Measurements from ENCODE around the gene NRBF2. TPM values are rescaled to one million over a fixed set of nuclear protein-coding genes. Genes with fewer than 3 reads are reported as not detected.

Gene NRBF2
- total and polyA plus RNA-seq, 9 of the 15 experiments (the other 6 are each of a cell fraction or from before 2014, with no cell fraction given): 20.8 to 52.1 (median 30.5) TPM

DNA sequence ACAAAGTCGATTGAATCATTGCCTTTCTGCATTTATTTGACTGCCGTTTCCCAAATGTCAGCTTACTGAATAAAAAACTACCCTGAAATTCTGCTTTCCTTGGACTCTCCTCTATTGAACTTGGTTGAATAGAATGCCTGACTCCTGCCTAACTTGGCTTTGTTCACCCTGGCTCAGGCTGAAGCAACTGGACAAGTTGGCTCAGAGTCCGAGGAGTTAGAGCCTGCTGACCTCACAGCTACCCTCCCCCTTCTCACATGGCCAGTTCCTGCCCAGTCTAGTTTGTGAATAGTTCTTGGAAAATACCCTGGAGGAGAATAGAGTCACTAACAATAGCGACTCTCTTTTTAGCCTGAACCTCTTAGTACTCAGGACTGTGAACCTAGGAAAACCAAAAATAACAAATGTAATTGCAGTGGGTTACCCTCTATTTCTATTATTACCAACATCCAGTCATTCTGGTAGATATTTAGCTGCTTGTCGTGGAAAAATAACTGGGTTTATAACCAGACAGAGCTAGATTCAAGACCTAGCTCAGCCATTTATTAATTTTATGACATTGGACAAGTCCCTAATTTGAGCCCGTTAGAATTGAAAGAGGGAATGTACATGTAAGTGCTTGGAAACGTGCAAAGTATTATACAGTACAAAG is 17.3 kb upstream of the NRBF2 start (continued):
- 0 out of 2 replicates have a peak, but pooled peaks have one; percentile 38 for TF ChIP-seq ZNF79 (CRISPR knock-in tag; IDR thresholded peaks at IDR 0.05; ENCODE audit: low read depth)
- 0 out of 2 replicates have a peak, but pooled peaks have one; percentile 51 for TF ChIP-seq ZNF444 (CRISPR knock-in tag; IDR thresholded peaks at IDR 0.05)
- no peak for TF ChIP-seq MBD2 (IDR thresholded peaks at IDR 0.05; ENCODE audit: borderline replicate concordance, low read depth)
- 0 out of 2 replicates have a peak, but pooled peaks have one; percentile 8 for TF ChIP-seq SMAD3 (CRISPR knock-in tag; conservative IDR thresholded peaks at IDR 0.05)
- TF ChIP-seq NR2F6 (CRISPR knock-in tag; IDR thresholded peaks at IDR 0.05): 0 out of 2 replicates have a peak, but pooled peaks have one; percentile 2
- TF ChIP-seq ZNF766 (CRISPR knock-in tag; conservative IDR thresholded peaks at IDR 0.05): peak; percentile 51; the same call in 1 of the 2 replicates
- no peak for TF ChIP-seq GABPB2 (CRISPR knock-in tag; conservative IDR thresholded peaks at IDR 0.05)
- no peak for TF ChIP-seq HDAC6 (IDR thresholded peaks at IDR 0.05; ENCODE audit: low read depth, low read length)
- TF ChIP-seq POLR2B (IDR thresholded peaks at IDR 0.05; ENCODE audit: low read depth, partially characterized antibody): peak; percentile 47
- TF ChIP-seq BHLHE40 (IDR thresholded peaks at IDR 0.05; ENCODE audit: low read length): peak; percentile 31; the same call in 1 of the 2 replicates
- TF ChIP-seq DMBX1 (CRISPR knock-in tag; IDR thresholded peaks at IDR 0.05; ENCODE audit: borderline replicate concordance): peak; percentile 96
- TF ChIP-seq MEF2D (tag; conservative IDR thresholded peaks at IDR 0.05; ENCODE audit: low read depth): 0 out of 2 replicates have a peak, but pooled peaks have one; percentile 60
- no peak for TF ChIP-seq EWSR1 (IDR thresholded peaks at IDR 0.05; ENCODE audit: borderline replicate concordance, low read depth, partially characterized antibody)
- peak; percentile 62; the same call in 1 of the 2 replicates for TF ChIP-seq JUND (IDR thresholded peaks at IDR 0.05; ENCODE audit: borderline replicate concordance, low read depth, low read length)
- peak; percentile 43; the same call in 1 of the 3 replicates for TF ChIP-seq JUND (tag; IDR thresholded peaks at IDR 0.05; ENCODE audit: borderline replicate concordance, low read depth, low read length)
- TF ChIP-seq EZH2 (IDR thresholded peaks at IDR 0.05; ENCODE audit: borderline replicate concordance, low read depth, low read length): no peak
- TF ChIP-seq PHF21A (IDR thresholded peaks at IDR 0.05; ENCODE audit: borderline replicate concordance, low read depth): no peak
- TF ChIP-seq ERF (CRISPR knock-in tag; IDR thresholded peaks at IDR 0.05): 0 out of 2 replicates have a peak, but pooled peaks have one; percentile 17
